HUDEP-2 (cell line): ENCODE measurements around the gene NOTCH2.
"Not testable (repeated sequence)": the region's sequence is repeated elsewhere in the genome, so short reads cannot be mapped to it uniquely, and the experiment has no call there.

Experiments used
- DNase-seq, 76 experiments: peaks; one replicate each; lab custom pipeline; 2025; ENCODE audit not compliant: unreplicated experiment in 76 of 76; lab: John Stamatoyannopoulos, UW

NOTCH2 gene

DNA sequence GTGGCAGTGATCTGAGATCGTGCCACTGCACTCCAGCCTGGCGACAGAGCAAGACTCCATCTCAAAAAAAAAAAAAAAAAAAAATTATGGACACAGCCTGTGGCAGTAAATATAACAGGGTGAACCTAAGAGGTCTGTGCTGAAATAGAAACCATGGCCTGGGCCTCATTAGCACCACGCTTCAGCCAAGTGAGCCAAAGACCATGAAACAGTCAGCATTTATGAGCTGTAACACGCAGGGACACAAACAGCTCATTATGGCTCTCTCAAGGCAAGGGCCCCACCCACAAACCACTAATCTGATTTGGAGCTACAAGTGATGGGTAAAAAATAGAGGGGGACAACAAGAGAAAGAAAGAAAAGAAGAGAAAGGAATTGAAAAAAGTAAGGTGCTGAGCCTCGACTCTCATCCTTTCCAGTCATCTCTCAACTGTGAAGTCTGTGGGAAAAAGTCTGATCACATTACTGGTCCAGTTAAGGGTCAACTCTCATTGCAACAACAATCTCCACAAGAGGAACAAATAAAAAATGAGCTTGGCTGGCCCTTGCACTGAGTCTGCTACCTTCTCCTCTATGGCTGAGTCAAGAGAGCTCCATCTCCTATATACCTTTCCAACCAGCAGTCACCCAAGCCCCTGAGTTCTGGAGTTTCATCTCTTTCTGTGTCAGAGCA is 93.7 kb downstream of the NOTCH2 start:
- not testable (repeated sequence) for DNase-seq

GRCh38 chr1:119975006-119975405 is 94.5 kb downstream of the NOTCH2 start:
- no peak for DNase-seq

DNA sequence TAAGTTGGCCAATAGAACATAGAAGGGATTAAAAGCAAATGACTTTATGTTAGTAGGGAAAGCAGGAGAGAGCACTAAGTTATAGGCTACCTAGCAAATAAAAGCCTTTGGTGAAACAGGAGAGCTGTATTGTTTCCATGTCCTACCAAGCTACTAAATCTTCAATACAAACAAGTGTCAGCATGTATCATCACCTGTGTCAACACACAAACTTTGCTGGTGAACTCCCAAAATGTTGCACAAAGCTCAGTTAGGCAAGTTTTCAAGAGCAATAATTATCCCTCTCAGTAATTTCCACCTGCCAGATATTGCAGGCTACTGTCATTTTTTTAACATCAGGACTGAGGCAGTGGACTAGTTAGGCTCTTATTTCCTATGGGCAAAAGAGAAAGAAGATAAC is 95.4 kb downstream of the NOTCH2 start:
- DNase-seq, result no peak

DNA sequence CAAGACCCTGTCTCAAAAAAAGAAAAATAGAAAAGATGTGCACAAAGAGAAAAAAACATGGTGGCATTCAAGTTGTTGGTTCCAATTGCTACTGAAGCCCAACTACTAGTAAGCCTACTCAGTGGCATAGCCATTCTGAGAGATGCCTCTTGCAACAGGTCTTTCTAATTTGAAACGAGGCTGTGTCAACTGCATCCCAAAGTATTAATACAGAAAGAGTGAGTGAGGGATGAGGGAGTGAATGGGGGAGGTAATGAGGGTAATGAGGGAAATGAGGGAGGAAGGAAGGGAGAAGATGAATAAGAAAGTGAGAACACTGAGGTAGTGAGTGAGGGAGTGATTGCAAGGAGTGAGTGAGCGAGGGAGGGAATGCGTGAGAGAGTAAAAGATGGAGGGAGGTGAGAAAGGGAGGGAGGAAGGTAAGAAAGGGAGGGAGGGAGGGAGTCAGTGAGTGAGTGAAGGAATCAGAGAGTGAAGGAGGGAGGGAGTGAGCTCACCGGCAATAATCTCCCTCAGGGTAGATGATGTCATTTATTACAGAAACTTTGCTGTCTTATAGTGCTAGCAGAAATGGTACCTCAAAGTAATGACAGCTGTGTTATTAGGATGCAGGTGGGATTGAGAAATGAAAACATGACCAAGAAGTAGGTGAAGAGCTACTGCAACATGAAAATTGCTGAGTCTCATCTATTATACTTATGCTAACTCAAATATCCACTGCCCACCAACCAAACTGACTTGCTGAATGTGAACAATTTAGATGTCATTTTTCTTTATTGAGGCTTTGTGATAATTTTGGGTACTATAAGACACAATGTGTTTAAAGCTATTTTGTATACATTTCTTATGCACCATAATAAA is 97.5 kb downstream of the NOTCH2 start:
- DNase-seq, result no peak

DNA sequence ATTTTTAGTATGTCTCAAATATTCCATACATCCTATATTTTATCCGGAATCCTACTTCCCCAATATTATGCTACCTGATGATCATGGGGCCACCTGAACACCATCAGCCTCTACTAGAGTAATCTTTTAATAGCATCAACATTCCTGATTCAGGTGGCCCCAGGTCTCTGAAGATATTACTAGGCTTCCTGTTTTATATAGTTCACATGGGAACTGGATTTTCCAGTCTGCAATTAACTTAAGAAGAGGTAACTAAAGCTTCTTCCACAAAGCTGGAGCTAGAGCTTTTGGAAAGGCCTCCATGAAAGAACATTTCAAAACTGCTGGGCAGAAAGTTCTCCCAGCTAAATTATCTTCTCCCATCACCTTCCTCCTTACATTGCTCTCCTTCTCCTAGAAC is 100.9 kb downstream of the NOTCH2 start:
- DNase-seq, result no peak

- peak in 67 of 76 experiments; percentile 1 to 80 (median 50) for DNase-seq
Measured at GRCh38 chr1:119968068-119968492, 101.4 kb downstream of the NOTCH2 start.

GRCh38 chr1:119966681-119967080 is 102.8 kb downstream of the NOTCH2 start:
- no peak for DNase-seq

GRCh38 chr1:119966020-119966419 is 103.4 kb downstream of the NOTCH2 start:
- DNase-seq, result no peak

GRCh38 chr1:119964673-119965363 is 104.6 kb downstream of the NOTCH2 start:
- DNase-seq, result no peak

DNA sequence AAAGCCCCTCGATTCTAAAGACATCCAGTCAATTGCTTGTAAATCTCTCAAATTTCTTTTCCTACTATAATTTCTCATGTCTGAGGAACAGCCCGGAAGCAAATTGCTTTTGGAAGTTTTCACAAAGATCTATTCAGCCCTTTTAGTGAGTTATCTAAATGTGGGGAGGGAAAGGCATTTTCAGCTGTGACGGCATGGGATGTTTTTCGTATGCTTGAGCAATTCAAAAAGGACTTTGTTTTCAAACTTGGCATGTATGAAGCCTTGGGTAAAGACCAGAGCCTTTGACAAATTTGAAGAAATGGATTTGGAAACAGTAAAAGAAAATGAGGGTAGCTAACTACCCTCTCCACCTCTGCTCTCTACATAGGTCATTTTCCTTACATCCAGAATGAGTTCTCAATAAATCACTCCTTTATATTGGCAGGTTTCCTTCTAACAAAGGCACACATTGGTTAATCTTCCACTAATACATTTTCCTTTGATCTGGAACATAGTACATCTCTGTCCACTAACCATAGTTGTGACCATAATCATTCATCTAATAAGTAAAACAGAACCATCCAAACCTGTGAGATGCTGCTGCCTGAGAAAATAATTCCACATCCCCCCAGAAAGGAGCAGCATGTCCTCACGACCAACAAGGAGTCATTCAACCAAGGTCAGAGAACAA is 107.0 kb downstream of the NOTCH2 start:
- no peak for DNase-seq

- no peak for DNase-seq
Measured at GRCh38 chr1:119960501-119960900, 109.0 kb downstream of the NOTCH2 start.

DNA sequence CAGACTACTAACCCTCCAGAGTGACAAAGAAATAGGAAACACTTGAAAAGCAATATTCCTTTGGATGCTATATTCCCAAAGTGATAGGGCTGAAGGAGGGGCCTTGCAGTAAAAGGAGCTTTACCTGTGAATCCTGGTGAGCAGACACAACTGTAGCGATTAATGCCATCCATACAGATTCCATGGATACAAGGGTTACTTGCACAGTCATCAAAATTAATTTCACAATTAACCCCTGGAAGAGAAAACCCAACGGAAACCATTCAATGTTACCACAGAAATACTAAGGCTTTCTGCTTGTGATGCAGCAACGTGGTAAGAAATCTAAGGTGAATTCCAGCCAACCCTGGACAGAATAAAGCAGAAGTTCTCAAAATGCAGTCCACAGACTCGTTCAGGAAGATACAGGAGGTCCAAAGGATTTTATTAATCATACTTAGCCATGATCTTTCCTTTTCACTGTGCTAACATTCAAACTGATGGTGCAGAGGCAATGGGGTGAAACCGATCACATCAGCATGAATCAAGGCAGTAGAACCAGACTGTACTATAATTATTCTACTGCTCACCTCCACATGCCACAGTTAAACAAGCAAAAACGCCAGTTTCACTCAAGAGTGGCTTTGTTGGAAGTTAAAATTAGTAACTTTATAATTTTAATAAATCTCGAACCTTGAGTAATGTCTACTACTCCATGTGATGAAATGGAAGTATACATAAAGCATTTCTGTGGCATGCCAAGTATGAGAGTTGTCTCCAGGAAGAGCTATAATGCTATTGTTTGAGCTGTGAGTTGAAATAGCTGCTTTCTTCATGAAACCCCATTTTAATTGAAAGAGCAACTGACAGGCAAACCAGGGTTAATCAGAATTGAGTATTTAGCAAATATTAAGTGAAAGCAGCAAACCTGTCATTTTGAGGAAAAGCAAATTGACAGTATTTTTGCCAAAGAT is 109.9 kb downstream of the NOTCH2 start:
- DNase-seq, result no peak

GRCh38 chr1:119958223-119958622 is 111.2 kb downstream of the NOTCH2 start:
- DNase-seq, result no peak

DNA sequence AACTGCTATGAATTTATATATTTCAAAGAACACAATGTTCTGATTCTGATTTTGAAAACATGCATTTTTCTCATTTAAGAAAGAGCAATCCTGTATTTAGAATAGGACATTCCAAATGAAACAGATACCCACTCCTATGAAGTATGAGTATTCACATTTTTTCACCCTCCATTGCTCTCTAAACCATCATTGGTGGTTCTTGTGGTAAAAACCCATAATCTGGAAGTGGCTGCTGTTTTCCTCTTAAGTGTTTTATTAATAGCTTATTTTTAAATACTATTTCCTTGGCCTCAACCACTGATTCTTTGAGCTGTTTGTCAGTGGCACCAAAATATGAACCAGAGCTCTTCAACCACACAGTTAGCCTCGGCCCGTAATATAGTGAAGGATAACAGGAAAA is 113.2 kb downstream of the NOTCH2 start:
- DNase-seq, result no peak

DNA sequence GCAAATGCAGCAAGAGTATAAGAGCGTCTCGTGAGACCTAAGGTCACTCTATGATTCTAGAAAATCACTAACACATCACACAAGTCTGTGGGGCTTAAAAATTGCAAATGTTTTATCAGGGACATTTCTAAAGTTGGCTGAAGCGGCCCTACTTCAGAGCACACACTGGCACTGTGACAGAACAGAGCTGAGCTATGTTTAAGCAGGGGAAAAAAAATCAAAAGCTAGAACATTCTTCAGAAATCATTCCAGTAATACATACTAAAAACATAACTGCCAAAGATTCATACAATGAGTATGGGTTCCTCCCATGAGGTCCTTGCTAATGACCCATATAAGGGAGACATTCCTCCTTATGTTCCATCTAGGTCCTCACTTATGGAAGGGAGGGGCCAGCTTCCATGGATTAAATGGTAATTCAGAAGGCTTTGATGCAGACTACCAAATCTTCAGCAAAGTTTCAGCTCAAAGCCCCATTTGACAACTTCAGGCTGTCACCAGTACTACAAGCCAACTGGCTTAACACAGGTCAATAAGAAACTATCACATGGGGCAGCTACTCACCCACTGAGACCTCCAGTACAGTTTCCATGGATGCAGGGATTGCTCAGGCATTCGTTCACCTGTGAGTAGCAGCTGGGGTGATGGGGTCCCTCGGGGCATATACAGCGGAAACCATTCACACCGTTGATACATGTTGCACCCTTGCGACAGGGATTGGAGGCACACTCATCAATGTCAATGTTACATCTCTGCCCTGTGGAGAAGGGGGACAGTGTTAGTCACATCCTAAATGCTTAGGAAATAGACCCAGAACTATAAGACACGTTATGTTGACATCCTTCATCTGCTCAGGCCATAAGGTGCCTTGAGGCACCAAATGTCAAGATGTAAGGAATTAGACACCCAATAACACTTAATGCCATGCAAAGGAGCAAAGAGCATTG is 114.7 kb downstream of the NOTCH2 start:
- no peak for DNase-seq

DNA sequence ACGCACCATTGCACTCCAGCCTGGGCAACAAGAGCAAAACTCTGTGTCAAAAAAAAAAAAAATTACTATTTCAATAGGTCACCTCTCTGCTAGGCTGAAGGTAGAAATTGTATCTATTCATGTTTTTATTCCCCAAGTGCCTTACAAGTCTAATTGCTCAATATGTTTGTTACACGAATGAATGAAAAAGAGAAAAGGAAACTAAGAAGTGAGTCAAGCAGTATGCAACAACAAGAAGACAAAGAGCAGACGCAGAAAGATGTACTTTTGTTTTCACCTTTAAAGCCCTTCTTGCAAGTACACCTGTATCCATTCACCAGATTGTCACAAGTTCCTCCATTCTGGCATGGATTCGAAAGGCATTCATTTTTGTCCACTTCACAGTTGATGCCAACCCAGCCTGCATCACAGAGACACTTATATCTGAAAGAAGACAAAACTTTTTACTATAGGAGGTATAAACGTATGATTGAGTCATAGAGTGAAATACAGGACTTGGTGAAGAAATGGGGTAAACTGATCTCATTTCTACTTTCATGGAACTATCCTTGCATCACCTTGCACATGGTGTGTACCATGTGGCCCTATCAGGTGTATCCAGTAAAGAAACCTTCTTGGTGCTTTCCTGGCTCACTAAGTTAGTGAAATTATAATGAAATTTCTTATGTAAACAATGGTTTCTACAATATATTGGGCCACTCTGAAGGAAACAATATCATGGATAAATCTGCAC is 116.0 kb downstream of the NOTCH2 start:
- DNase-seq, result no peak

GRCh38 chr1:119952496-119952895 is 117.0 kb downstream of the NOTCH2 start:
- no peak for DNase-seq
